ENCODE results near the gene SNED1. TPM values are rescaled to one million over a fixed set of nuclear protein-coding genes. Genes with fewer than 3 reads are reported as not detected.

SNED1 gene
- total RNA-seq, 1 donor from 2014 or later: 0.11 TPM

GRCh38 chr2:241003047-241003360 is 4.6 kb downstream of the SNED1 start:
- Histone ChIP-seq H3K4me2 (no peak overlapping the region), H3K36me3 (no peaks in the 10 kb centered on the region), H3K9ac (no peak overlapping the region), H4K20me1 (ENCODE audit: low read depth) (peaks cover 5% of the 10 kb centered on the region), H3K4me3 (no peak overlapping the region), H3F3A (ENCODE audit: low read depth) (no peaks in the 10 kb centered on the region), H2AFZ (replicated peaks) (no peak overlapping the region), H3K9me3 (ENCODE audit: low read depth) (no peaks in the 10 kb centered on the region), H3K27ac (no peak overlapping the region), H3K4me1 (no peaks in the 10 kb centered on the region), H3K79me2 (ENCODE audit: low read depth) (no peaks in the 10 kb centered on the region), H3K27me3 (peaks cover 43% of the 10 kb centered on the region)
- peaks cover 29% of the 10 kb centered on the region for H3K9me3 Mint-ChIP-seq
- peaks cover 21% of the 10 kb centered on the region for H3K27me3 Mint-ChIP-seq (ENCODE audit: insufficient read depth, low read depth)
- peaks cover 6% of the 10 kb centered on the region for H3K4me1 Mint-ChIP-seq
- DNase-seq (ENCODE audit: low spot score): no peak
- no peak for TF ChIP-seq EZH2phosphoT487 (IDR thresholded peaks at IDR 0.05)
- H3K4me3 Mint-ChIP-seq: no peak overlapping the region
- peaks cover 3% of the 10 kb centered on the region for H3K36me3 Mint-ChIP-seq
- H3K27ac Mint-ChIP-seq: no peak overlapping the region

GRCh38 chr2:241003369-241003768 is 5.0 kb downstream of the SNED1 start:
- Mint-ChIP-seq H3K27me3 (ENCODE audit: insufficient read depth, low read depth) (peaks cover 21% of the 10 kb centered on the region), H3K4me3 (no peak overlapping the region), H3K4me1 (peaks cover 6% of the 10 kb centered on the region), H3K36me3 (peaks cover 3% of the 10 kb centered on the region), H3K9me3 (peaks cover 29% of the 10 kb centered on the region), H3K27ac (no peak overlapping the region)
- H3K9ac ChIP-seq: no peak overlapping the region
- no peaks in the 10 kb centered on the region for H3F3A ChIP-seq (ENCODE audit: low read depth)
- no peak for TF ChIP-seq CTCF (IDR thresholded peaks at IDR 0.05)
- no peaks in the 10 kb centered on the region for H3K36me3 ChIP-seq
- H3K9me3 ChIP-seq (ENCODE audit: low read depth): no peaks in the 10 kb centered on the region
- peaks cover 39% of the 10 kb centered on the region for H3K27me3 ChIP-seq
- no peak overlapping the region for H3K4me2 ChIP-seq
- H3K27ac ChIP-seq: no peak overlapping the region
- H3K4me3 ChIP-seq: no peak overlapping the region
- no peaks in the 10 kb centered on the region for H3K4me1 ChIP-seq
- DNase-seq (ENCODE audit: low spot score): no peak
- H3K79me2 ChIP-seq (ENCODE audit: low read depth): no peaks in the 10 kb centered on the region
- peaks cover 5% of the 10 kb centered on the region for H4K20me1 ChIP-seq (ENCODE audit: low read depth)
- H2AFZ ChIP-seq (replicated peaks): no peak overlapping the region

GRCh38 chr2:241003830-241004564 is 5.6 kb downstream of the SNED1 start:
- no peak overlapping the region for H3K4me2 ChIP-seq
- Mint-ChIP-seq H3K27ac (no peak overlapping the region), H3K4me3 (no peak overlapping the region), H3K9me3 (peaks cover 29% of the 10 kb centered on the region), H3K27me3 (ENCODE audit: insufficient read depth, low read depth) (peaks cover 22% of the 10 kb centered on the region), H3K4me1 (peaks cover 9% of the 10 kb centered on the region), H3K36me3 (peaks cover 3% of the 10 kb centered on the region)
- no peak overlapping the region for H3K27ac ChIP-seq
- H3K36me3 ChIP-seq: no peaks in the 10 kb centered on the region
- H3K4me1 ChIP-seq: no peaks in the 10 kb centered on the region
- H2AFZ ChIP-seq (replicated peaks): no peak overlapping the region
- H3K4me3 ChIP-seq: no peak overlapping the region
- peaks cover 34% of the 10 kb centered on the region for H3K27me3 ChIP-seq
- no peak for DNase-seq (ENCODE audit: low spot score)
- no peaks in the 10 kb centered on the region for H3K9me3 ChIP-seq (ENCODE audit: low read depth)
- H3K79me2 ChIP-seq (ENCODE audit: low read depth): no peaks in the 10 kb centered on the region
- H3F3A ChIP-seq (ENCODE audit: low read depth): no peaks in the 10 kb centered on the region
- peaks cover 5% of the 10 kb centered on the region for H4K20me1 ChIP-seq (ENCODE audit: low read depth)
- H3K9ac ChIP-seq: no peak overlapping the region
- TF ChIP-seq CTCF (IDR thresholded peaks at IDR 0.05) (no peak), EZH2 (IDR thresholded peaks at IDR 0.05) (no peak), EZH2phosphoT487 (IDR thresholded peaks at IDR 0.05) (no peak)

- H3K4me1 ChIP-seq: peaks cover 9% of the 10 kb centered on the region
- H3K36me3 ChIP-seq: no peaks in the 10 kb centered on the region
- no peak overlapping the region for H3K27ac Mint-ChIP-seq
- H3K36me3 Mint-ChIP-seq: no peaks in the 10 kb centered on the region
- H3K9me3 ChIP-seq (ENCODE audit: low read depth): no peaks in the 10 kb centered on the region
- no peak overlapping the region for H3K4me3 Mint-ChIP-seq
- H3K4me3 ChIP-seq: no peak overlapping the region
- H2AFZ ChIP-seq (replicated peaks): no peak overlapping the region
- H3K4me2 ChIP-seq: no peak overlapping the region
- DNase-seq (ENCODE audit: low spot score): no peak
- peaks cover 13% of the 10 kb centered on the region for H3K27me3 Mint-ChIP-seq (ENCODE audit: insufficient read depth, low read depth)
- H3K9ac ChIP-seq: no peak overlapping the region
- H3K79me2 ChIP-seq (ENCODE audit: low read depth): no peaks in the 10 kb centered on the region
- peaks cover 18% of the 10 kb centered on the region for H3K27me3 ChIP-seq
- H4K20me1 ChIP-seq (ENCODE audit: low read depth): no peaks in the 10 kb centered on the region
- H3K4me1 Mint-ChIP-seq: peaks cover 14% of the 10 kb centered on the region
- H3K9me3 Mint-ChIP-seq: peaks cover 27% of the 10 kb centered on the region
- no peak overlapping the region for H3K27ac ChIP-seq
- TF ChIP-seq EZH2phosphoT487 (IDR thresholded peaks at IDR 0.05) (no peak), CTCF (IDR thresholded peaks at IDR 0.05) (no peak)
- H3F3A ChIP-seq (ENCODE audit: low read depth): no peaks in the 10 kb centered on the region
Measured at GRCh38 chr2:241005569-241005968, 7.2 kb downstream of the SNED1 start.
